Neural progenitor cell (in vitro differentiated cells): Measurements from ENCODE around the gene CD80. TPM values are rescaled to one million over a fixed set of nuclear protein-coding genes. Genes with fewer than 3 reads are reported as not detected.

Source experiments
- DNase-seq: peaks from one replicate; pipeline ENCODE4 v3.0.0-alpha.2; 2016; ENCODE audit warnings: low spot score
- H2AFZ ChIP-seq: fragments of 200-600 bp; sonication (generic); replicated peaks from 2 replicates; pipeline ENCODE4 v1.6.1; 2016; ENCODE audit warnings: antibody characterized with exemption
- H3F3A ChIP-seq: fragments of 200-600 bp; sonication (generic); 2 replicates; pipeline ENCODE4 v1.6.1; 2016; ENCODE audit warnings: antibody characterized with exemption, low read depth
- H3K27ac ChIP-seq: fragments of 200-600 bp; sonication (generic); 2 replicates; pipeline ENCODE4 v1.5.1; 2016; ENCODE audit warnings: mild to moderate bottlenecking
- H3K27me3 ChIP-seq: fragments of 200-600 bp; sonication (generic); 2 replicates; pipeline ENCODE4 v1.6.1; 2016; ENCODE audit warnings: mild to moderate bottlenecking, moderate library complexity
- H3K36me3 ChIP-seq: fragments of 200-600 bp; sonication (generic); 2 replicates; pipeline ENCODE4 v1.5.1; 2016
- H3K4me1 ChIP-seq: fragments of 200-600 bp; sonication (generic); 2 replicates; pipeline ENCODE4 v1.6.1; 2016; ENCODE audit warnings: mixed run types
- H3K4me2 ChIP-seq: fragments of 200-600 bp; sonication (generic); 2 replicates; pipeline ENCODE4 v1.6.1; 2016
- H3K4me3 ChIP-seq: fragments of 200-600 bp; sonication (generic); 2 replicates; pipeline ENCODE4 v1.5.1; 2016
- H3K79me2 ChIP-seq: fragments of 200-600 bp; sonication (generic); 2 replicates; pipeline ENCODE4 v1.6.1; 2016; ENCODE audit warnings: low read depth
- H3K9ac ChIP-seq: fragments of 200-600 bp; sonication (generic); 2 replicates; pipeline ENCODE4 v1.6.1; 2016
- H3K9me3 ChIP-seq: fragments of 200-600 bp; sonication (generic); 2 replicates; pipeline ENCODE4 v1.5.1; 2016; ENCODE audit warnings: low read depth
- H4K20me1 ChIP-seq: fragments of 200-600 bp; sonication (generic); 2 replicates; pipeline ENCODE4 v1.6.1; 2016; ENCODE audit warnings: low read depth
- H3K27ac Mint-ChIP-seq: 3 replicates; pipeline ENCODE4 v1.8.0; 2021; ENCODE audit warnings: mixed read lengths
- H3K27me3 Mint-ChIP-seq: 2 replicates; pipeline ENCODE4 v1.8.0; 2022; ENCODE audit warnings: low read depth, mild to moderate bottlenecking, inconsistent platforms, moderate library complexity, mixed read lengths; ENCODE audit not compliant: insufficient read depth
- H3K36me3 Mint-ChIP-seq: 3 replicates; pipeline ENCODE4 v1.8.0; 2021; ENCODE audit warnings: mixed read lengths
- H3K4me1 Mint-ChIP-seq: 3 replicates; pipeline ENCODE4 v1.8.0; 2021; ENCODE audit warnings: mixed read lengths
- H3K4me3 Mint-ChIP-seq: 3 replicates; pipeline ENCODE4 v1.8.0; 2021; ENCODE audit warnings: mild to moderate bottlenecking, moderate library complexity, mixed read lengths
- H3K9me3 Mint-ChIP-seq: 3 replicates; pipeline ENCODE4 v1.8.0; 2020; ENCODE audit warnings: mixed read lengths
- EZH2 ChIP-seq: fragments of 200-600 bp; sonication (generic); IDR thresholded peaks from 2 replicates; pipeline ENCODE4 v1.6.1; 2017; ENCODE audit warnings: antibody characterized with exemption, mild to moderate bottlenecking, moderate library complexity
- EZH2phosphoT487 ChIP-seq: fragments of 200-600 bp; sonication (generic); IDR thresholded peaks from 2 replicates; pipeline ENCODE4 v1.6.1; 2017; ENCODE audit warnings: antibody characterized with exemption
- total RNA-seq: library from RNA; depleted of rRNA; stranded (reverse); fragments of >200 nt; gene quantifications from 2 replicates; pipeline ENCODE4 v1.2.3, GENCODE V29; 2015; ENCODE audit warnings: low replicate concordance
- TF ChIP-seq, protein P1 (sequence below): fragments of 200-600 bp; sonication (generic); IDR thresholded peaks from 2 replicates; pipeline ENCODE4 v1.5.1; 2017; ENCODE audit warnings: antibody characterized with exemption, mild to moderate bottlenecking

CD80 gene
- total RNA-seq, 1 donor from 2014 or later: 0.30 TPM

DNA sequence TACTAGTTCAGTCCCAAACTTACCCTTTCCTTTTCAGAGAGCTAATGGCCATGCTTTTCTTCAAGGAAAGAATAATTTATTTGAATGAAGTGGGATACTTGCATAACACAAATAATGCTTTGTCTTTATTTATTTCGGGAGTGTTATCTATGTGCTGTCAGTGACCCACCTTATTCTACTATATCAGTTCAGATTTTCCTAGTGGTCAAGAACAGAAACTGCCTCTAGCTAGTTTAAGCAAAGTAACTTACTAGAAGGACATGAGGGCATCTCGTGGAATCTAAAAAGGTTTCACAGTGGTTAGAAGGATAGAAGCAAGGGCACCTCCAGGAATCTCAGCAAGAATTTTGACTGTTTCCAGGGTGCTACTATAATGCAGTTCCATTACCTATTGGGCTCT, 64.8 kb downstream of the CD80 start:
- DNase-seq: no peak
- Mint-ChIP-seq H3K27me3 (no peaks in the 10 kb centered on the region), H3K4me3 (no peak overlapping the region), H3K4me1 (peaks cover 5% of the 10 kb centered on the region), H3K9me3 (no peaks in the 10 kb centered on the region), H3K27ac (no peak overlapping the region), H3K36me3 (peaks cover 7% of the 10 kb centered on the region)
- TF ChIP-seq EZH2phosphoT487: no peak
- TF ChIP-seq, protein P1, sequence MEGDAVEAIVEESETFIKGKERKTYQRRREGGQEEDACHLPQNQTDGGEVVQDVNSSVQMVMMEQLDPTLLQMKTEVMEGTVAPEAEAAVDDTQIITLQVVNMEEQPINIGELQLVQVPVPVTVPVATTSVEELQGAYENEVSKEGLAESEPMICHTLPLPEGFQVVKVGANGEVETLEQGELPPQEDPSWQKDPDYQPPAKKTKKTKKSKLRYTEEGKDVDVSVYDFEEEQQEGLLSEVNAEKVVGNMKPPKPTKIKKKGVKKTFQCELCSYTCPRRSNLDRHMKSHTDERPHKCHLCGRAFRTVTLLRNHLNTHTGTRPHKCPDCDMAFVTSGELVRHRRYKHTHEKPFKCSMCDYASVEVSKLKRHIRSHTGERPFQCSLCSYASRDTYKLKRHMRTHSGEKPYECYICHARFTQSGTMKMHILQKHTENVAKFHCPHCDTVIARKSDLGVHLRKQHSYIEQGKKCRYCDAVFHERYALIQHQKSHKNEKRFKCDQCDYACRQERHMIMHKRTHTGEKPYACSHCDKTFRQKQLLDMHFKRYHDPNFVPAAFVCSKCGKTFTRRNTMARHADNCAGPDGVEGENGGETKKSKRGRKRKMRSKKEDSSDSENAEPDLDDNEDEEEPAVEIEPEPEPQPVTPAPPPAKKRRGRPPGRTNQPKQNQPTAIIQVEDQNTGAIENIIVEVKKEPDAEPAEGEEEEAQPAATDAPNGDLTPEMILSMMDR: peak; percentile 31
- no peak for TF ChIP-seq EZH2
- peaks cover 7% of the 10 kb centered on the region for H3K4me1 ChIP-seq
- no peak overlapping the region for H3K4me2 ChIP-seq
- H3K9ac ChIP-seq: no peak overlapping the region
- H3K79me2 ChIP-seq: peaks cover 19% of the 10 kb centered on the region
- H3K27me3 ChIP-seq: no peaks in the 10 kb centered on the region
- peaks cover 3% of the 10 kb centered on the region for H3K36me3 ChIP-seq
- peaks cover 9% of the 10 kb centered on the region for H3F3A ChIP-seq
- no peaks in the 10 kb centered on the region for H3K9me3 ChIP-seq
- H4K20me1 ChIP-seq: peaks cover 5% of the 10 kb centered on the region
- H3K27ac ChIP-seq: no peak overlapping the region
- no peak overlapping the region for H3K4me3 ChIP-seq
- no peak overlapping the region for H2AFZ ChIP-seq

DNA sequence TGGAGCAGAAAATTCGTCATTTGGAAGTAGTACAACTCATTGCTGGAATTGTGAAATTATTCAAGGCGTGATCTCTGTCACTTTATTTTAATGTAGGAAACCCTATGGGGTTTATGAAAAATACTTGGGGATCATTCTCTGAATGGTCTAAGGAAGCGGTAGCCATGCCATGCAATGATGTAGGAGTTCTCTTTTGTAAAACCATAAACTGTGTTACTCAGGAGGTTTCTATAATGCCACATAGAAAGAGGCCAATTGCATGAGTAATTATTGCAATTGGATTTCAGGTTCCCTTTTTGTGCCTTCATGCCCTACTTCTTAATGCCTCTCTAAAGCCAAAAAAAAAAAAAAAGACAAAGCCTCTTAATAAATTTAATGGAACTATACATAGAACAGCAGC, 66.6 kb downstream of the CD80 start:
- H3K36me3 ChIP-seq: peaks cover 3% of the 10 kb centered on the region
- H3K4me3 Mint-ChIP-seq: no peak overlapping the region
- H3K36me3 Mint-ChIP-seq: peaks cover 7% of the 10 kb centered on the region
- H3K4me3 ChIP-seq: no peak overlapping the region
- no peaks in the 10 kb centered on the region for H3K27me3 ChIP-seq
- TF ChIP-seq, protein P1: no peak
- TF ChIP-seq EZH2phosphoT487: no peak
- no peak for TF ChIP-seq EZH2
- peaks cover 6% of the 10 kb centered on the region for H3K79me2 ChIP-seq
- no peak overlapping the region for H3K27ac ChIP-seq
- H3K9me3 ChIP-seq: no peaks in the 10 kb centered on the region
- peaks cover 5% of the 10 kb centered on the region for H3K4me1 Mint-ChIP-seq
- H3K9ac ChIP-seq: no peak overlapping the region
- no peaks in the 10 kb centered on the region for H4K20me1 ChIP-seq
- DNase-seq: no peak
- no peaks in the 10 kb centered on the region for H3K9me3 Mint-ChIP-seq
- no peak overlapping the region for H2AFZ ChIP-seq
- no peak overlapping the region for H3K4me2 ChIP-seq
- no peaks in the 10 kb centered on the region for H3K27me3 Mint-ChIP-seq
- H3K27ac Mint-ChIP-seq: no peak overlapping the region
- peaks cover 5% of the 10 kb centered on the region for H3K4me1 ChIP-seq
- H3F3A ChIP-seq: peaks cover 2% of the 10 kb centered on the region

DNA sequence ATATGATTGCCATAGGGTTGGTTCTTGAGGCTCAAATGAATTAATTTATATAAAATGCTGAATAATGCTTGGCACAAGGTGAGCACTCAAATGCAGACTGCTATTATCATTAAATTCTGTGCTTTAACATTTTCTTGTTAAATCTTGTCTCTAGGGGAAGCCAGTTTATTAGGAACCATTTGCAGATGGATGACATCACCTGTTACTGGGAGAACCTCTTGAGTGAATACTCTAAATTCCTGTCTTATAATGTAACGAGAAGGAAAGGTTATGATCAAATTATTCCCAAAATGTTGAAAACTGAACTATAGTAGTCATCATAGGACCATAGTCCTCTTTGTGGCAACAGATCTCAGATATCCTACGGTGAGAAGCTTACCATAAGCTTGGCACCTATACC, 67.3 kb downstream of the CD80 start:
- Histone ChIP-seq H3K27ac (no peak overlapping the region), H3K9ac (no peak overlapping the region), H3K36me3 (peaks cover 3% of the 10 kb centered on the region), H3K4me3 (no peak overlapping the region), H3K27me3 (no peaks in the 10 kb centered on the region), H3K4me2 (no peak overlapping the region), H3F3A (peaks cover 2% of the 10 kb centered on the region), H3K9me3 (no peaks in the 10 kb centered on the region), H3K79me2 (no peaks in the 10 kb centered on the region), H2AFZ (no peak overlapping the region), H3K4me1 (no peaks in the 10 kb centered on the region), H4K20me1 (no peaks in the 10 kb centered on the region)
- no peak for TF ChIP-seq EZH2phosphoT487
- TF ChIP-seq, protein P1: no peak
- no peak for TF ChIP-seq EZH2
- Mint-ChIP-seq H3K27me3 (no peaks in the 10 kb centered on the region), H3K9me3 (no peaks in the 10 kb centered on the region), H3K36me3 (peaks cover 7% of the 10 kb centered on the region), H3K4me3 (no peak overlapping the region), H3K4me1 (no peaks in the 10 kb centered on the region), H3K27ac (no peak overlapping the region)
- DNase-seq: no peak
